ENCODE measurements around the gene LTB. TPM values are rescaled to one million over a fixed set of nuclear protein-coding genes. Genes with fewer than 3 reads are reported as not detected.

The LTB gene
- total and polyA plus RNA-seq, 9 of the 15 experiments (the other 6 are each of a cell fraction or from before 2014, with no cell fraction given): 0.07 to 0.51 TPM; not detected in 7

GRCh38 chr6:31541059-31541657 is 41.1 kb downstream of the LTB start (continued):
- TF ChIP-seq ZNF134 (CRISPR knock-in tag; conservative IDR thresholded peaks at IDR 0.05) (no peak), U2AF2 (optimal IDR thresholded peaks at IDR 0.05; ENCODE audit: low read depth, low read length) (no peak), ZSCAN29 (IDR thresholded peaks at IDR 0.05) (no peak), CHD2 (IDR thresholded peaks at IDR 0.05; ENCODE audit: low read depth, low read length) (peak; percentile 48; the same call in 1 of the 2 replicates), NR4A1 (CRISPR knock-in tag; IDR thresholded peaks at IDR 0.05) (no peak), NR4A1 (tag; IDR thresholded peaks at IDR 0.05) (no peak), ZNF668 (CRISPR knock-in tag; IDR thresholded peaks at IDR 0.05) (0 out of 2 replicates have a peak, but pooled peaks have one; percentile 31), TOE1 (IDR thresholded peaks at IDR 0.05; ENCODE audit: borderline replicate concordance) (no peak), TOE1 (CRISPR knock-in tag; IDR thresholded peaks at IDR 0.05; ENCODE audit: borderline replicate concordance, low read depth) (no peak), ZKSCAN3 (CRISPR knock-in tag; IDR thresholded peaks at IDR 0.05) (no peak), POLR2AphosphoS2 (IDR thresholded peaks at IDR 0.05; ENCODE audit: low read length) (0 out of 2 replicates have a peak, but pooled peaks have one; percentile 24), RFX1 (IDR thresholded peaks at IDR 0.05) (no peak), TARDBP (IDR thresholded peaks at IDR 0.05) (peak; percentile 20; the same call in 1 of the 2 replicates), SAFB (IDR thresholded peaks at IDR 0.05; ENCODE audit: borderline replicate concordance, low read depth, low read length) (no peak), HMG20A (CRISPR knock-in tag; conservative IDR thresholded peaks at IDR 0.05) (no peak), PML (IDR thresholded peaks at IDR 0.05; ENCODE audit: low read length) (no peak), CEBPB (tag; IDR thresholded peaks at IDR 0.05) (peak; percentile 92), ZBTB9 (CRISPR knock-in tag; IDR thresholded peaks at IDR 0.05) (no peak)
- TF ChIP-seq, protein P1, sequence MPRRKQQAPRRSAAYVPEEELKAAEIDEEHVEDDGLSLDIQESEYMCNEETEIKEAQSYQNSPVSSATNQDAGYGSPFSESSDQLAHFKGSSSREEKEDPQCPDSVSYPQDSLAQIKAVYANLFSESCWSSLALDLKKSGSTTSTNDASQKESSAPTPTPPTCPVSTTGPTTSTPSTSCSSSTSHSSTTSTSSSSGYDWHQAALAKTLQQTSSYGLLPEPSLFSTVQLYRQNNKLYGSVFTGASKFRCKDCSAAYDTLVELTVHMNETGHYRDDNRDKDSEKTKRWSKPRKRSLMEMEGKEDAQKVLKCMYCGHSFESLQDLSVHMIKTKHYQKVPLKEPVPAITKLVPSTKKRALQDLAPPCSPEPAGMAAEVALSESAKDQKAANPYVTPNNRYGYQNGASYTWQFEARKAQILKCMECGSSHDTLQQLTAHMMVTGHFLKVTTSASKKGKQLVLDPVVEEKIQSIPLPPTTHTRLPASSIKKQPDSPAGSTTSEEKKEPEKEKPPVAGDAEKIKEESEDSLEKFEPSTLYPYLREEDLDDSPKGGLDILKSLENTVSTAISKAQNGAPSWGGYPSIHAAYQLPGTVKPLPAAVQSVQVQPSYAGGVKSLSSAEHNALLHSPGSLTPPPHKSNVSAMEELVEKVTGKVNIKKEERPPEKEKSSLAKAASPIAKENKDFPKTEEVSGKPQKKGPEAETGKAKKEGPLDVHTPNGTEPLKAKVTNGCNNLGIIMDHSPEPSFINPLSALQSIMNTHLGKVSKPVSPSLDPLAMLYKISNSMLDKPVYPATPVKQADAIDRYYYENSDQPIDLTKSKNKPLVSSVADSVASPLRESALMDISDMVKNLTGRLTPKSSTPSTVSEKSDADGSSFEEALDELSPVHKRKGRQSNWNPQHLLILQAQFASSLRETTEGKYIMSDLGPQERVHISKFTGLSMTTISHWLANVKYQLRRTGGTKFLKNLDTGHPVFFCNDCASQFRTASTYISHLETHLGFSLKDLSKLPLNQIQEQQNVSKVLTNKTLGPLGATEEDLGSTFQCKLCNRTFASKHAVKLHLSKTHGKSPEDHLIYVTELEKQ (CRISPR knock-in tag; IDR thresholded peaks at IDR 0.05): no peak
- TF ChIP-seq, protein P2, sequence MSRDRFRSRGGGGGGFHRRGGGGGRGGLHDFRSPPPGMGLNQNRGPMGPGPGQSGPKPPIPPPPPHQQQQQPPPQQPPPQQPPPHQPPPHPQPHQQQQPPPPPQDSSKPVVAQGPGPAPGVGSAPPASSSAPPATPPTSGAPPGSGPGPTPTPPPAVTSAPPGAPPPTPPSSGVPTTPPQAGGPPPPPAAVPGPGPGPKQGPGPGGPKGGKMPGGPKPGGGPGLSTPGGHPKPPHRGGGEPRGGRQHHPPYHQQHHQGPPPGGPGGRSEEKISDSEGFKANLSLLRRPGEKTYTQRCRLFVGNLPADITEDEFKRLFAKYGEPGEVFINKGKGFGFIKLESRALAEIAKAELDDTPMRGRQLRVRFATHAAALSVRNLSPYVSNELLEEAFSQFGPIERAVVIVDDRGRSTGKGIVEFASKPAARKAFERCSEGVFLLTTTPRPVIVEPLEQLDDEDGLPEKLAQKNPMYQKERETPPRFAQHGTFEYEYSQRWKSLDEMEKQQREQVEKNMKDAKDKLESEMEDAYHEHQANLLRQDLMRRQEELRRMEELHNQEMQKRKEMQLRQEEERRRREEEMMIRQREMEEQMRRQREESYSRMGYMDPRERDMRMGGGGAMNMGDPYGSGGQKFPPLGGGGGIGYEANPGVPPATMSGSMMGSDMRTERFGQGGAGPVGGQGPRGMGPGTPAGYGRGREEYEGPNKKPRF (IDR thresholded peaks at IDR 0.05; ENCODE audit: low read depth, low read length): no peak
- TF ChIP-seq, protein P3, sequence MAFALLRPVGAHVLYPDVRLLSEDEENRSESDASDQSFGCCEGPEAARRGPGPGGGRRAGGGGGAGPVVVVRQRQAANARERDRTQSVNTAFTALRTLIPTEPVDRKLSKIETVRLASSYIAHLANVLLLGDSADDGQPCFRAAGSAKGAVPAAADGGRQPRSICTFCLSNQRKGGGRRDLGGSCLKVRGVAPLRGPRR (CRISPR knock-in tag; IDR thresholded peaks at IDR 0.05): no peak
- TF ChIP-seq, protein P4, sequence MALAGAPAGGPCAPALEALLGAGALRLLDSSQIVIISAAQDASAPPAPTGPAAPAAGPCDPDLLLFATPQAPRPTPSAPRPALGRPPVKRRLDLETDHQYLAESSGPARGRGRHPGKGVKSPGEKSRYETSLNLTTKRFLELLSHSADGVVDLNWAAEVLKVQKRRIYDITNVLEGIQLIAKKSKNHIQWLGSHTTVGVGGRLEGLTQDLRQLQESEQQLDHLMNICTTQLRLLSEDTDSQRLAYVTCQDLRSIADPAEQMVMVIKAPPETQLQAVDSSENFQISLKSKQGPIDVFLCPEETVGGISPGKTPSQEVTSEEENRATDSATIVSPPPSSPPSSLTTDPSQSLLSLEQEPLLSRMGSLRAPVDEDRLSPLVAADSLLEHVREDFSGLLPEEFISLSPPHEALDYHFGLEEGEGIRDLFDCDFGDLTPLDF (CRISPR knock-in tag; IDR thresholded peaks at IDR 0.05): no peak

Data from K562 (cell line).